ENCODE measurements around the gene GADD45A.

DNA sequence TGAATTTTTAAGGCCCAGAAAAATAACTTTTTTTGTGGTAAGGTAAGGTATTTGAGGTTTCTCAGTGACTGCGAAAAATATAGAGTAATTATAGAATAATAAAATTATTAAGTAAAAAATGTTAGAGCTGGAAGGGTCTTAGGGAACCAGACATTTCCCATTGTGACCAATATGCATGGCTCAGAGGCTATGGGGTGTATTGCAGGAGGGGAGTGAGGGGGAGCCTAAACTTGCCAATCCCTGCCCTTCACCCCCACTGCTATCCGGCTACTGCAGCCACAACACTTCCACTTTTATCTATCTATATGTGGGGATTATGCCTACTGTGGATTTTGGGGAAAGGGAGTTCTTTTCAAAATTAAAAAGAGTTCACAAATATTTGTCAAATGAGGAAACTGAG is 7.6 kb upstream of the GADD45A start:
- no peak for TF ChIP-seq ZFX (IDR thresholded peaks at IDR 0.05; ENCODE audit: borderline replicate concordance)
- TF ChIP-seq, protein P1, sequence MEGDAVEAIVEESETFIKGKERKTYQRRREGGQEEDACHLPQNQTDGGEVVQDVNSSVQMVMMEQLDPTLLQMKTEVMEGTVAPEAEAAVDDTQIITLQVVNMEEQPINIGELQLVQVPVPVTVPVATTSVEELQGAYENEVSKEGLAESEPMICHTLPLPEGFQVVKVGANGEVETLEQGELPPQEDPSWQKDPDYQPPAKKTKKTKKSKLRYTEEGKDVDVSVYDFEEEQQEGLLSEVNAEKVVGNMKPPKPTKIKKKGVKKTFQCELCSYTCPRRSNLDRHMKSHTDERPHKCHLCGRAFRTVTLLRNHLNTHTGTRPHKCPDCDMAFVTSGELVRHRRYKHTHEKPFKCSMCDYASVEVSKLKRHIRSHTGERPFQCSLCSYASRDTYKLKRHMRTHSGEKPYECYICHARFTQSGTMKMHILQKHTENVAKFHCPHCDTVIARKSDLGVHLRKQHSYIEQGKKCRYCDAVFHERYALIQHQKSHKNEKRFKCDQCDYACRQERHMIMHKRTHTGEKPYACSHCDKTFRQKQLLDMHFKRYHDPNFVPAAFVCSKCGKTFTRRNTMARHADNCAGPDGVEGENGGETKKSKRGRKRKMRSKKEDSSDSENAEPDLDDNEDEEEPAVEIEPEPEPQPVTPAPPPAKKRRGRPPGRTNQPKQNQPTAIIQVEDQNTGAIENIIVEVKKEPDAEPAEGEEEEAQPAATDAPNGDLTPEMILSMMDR (IDR thresholded peaks at IDR 0.05): no peak
